ENCODE data around the gene HEPHL1.
"Not testable (repeated sequence)": the region's sequence is repeated elsewhere in the genome, so short reads cannot be mapped to it uniquely, and the experiment has no call there.

The HEPHL1 gene, protein sequence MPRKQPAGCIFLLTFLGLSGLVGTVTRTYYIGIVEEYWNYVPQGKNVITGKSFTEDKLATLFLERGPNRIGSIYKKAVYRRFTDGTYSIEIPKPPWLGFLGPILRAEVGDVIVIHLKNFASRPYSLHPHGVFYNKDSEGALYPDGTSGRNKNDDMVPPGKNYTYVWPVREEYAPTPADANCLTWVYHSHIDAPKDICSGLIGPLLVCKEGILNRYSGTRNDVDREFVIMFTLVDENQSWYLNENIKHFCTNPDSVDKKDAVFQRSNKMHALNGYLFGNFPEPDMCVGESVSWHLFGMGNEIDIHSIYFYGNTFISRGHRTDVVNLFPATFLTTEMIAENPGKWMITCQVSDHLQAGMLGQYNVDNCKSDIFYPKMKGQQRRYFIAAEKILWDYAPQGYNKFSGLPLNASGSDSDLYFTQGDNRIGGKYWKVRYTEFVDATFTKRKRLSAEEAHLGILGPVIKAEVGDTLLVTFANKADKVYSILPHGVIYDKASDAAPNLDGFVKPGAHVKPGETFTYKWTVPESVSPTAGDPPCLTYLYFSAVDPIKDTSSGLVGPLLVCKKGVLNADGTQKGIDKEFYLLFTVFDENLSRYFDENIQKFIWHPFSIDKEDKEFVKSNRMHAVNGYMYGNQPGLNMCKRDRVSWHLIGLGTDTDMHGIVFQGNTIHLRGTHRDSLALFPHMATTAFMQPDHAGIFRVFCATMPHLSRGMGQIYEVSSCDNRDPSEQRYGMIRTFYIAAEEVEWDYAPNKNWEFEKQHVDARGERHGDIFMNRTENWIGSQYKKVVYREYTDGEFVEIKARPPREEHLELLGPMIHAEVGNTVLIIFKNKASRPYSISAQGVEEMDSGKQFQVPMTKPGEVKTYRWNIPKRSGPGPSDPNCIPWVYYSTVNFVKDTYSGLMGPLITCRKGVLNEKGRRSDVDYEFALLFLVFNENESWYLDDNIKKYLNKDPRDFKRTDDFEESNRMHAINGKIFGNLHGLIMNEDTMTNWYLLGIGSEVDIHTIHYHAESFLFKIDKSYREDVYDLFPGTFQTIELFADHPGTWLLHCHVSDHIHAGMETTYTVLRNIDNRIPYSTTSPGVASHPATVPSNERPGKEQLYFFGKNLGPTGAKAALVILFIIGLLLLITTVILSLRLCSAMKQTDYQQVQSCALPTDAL

GRCh38 chr11:94020777-94021481, at the start of gene HEPHL1:
HEPHL1 (plus strand) TSS chr11:94021354; CDS start chr11:94021369, 15 bp downstream.
- DNase-seq = no peak

DNA sequence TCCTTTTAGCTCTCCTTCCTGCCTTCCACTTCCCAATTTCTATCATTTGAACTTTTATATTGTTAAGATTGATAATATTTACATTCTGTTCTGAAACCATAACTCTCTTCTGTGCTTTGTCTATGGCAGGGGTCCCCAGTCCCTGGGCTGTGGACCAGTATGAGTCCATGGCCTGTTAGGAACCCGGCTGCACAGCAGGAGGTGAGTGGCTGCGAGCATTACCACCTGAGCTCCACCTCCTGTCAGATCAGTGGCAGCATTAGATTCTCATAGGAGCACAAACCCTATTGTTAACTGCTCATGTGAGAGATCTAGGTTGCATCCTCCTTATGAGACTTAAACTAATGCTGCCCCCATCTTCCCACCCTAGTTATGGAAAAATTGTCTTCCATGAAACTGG, 48.4 kb upstream of the HEPHL1 start:
- DNase-seq = no peak

DNA sequence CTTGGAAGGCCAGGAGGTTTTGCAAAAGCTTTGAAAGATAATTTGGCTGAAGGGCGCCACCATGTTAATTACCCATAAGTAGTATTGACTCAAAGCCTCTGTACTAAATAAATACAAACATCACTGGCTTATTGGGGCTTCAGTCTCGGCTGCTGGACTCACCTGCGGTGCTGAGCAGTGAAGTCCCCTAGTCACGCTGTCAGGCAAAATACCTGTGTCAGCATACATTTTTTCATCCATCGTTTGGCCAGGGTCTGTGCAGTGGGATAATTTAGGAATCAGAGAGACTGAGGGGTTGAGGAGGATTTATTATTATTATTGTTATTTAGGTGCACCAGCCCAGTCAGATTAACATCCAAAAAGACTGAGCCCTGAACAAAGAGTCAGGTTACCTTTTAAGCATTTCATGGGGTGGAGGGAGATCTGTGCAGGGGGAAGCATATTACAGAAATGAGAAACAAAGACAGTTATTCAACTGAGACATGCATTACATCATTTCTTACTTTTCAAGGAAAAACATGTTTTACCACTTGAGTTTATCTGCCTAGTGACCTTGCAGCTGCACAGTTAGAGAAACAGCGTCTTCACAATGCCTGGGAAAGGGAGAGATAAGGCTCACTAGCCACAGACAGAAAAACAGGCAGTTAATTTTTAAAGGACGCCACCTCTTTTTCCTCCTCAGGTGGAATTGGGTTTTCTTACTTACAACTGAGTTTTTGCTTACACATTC, 47.7 kb upstream of the HEPHL1 start:
- DNase-seq = not testable (repeated sequence)

DNA sequence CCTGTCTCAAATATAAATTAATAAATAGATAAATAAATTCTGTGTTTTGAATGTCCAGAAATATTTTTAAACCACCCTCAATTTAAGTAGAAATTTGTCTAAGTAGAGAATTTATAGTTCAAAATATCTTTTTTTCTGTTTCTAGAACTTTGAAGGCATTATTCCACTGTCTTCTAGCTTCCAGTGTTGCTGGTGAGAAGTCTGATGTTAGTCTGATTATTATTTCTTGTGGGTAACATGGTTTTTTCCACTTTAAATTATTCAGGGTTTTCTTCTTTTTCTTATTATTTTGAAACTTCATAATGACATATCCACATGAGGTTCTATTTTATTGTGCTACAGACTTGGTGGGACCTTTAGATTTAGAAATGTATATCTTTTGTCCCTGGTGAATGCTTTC, 46.4 kb upstream of the HEPHL1 start:
- DNase-seq = no peak

DNA sequence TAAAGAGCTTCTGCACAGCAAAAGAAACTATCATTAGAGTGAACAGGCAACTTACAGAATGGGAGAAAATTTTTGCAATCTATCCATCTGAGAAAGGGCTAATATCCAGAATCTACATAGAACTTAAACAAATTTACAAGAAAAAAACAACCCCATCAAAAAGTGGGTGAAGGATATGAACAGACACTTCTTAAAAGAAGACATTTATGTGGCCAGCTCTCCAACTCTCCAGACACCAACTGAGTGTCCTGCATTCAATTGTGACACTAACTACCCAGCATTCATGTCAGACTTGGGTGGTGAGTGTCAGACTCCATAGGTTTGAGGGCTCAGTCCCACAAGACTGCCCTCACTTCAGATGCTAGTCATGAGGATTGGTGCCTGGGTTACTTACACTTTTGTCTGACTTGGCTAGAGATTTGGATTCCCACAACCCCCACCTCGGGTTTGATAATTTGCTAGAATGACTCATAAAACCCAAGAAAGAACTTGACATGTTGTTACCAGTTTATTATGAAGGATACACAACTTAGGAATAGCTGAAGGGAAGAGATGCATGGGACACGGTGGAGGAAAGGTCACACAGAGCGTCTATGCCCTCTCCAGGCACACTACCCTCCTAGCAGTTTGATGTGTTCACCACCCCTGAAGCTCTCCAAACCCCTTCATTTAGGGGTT, 44.4 kb upstream of the HEPHL1 start:
- DNase-seq = not testable (repeated sequence)

- no peak for DNase-seq
Measured at GRCh38 chr11:93983542-93984195, 37.5 kb upstream of the HEPHL1 start.

DNA sequence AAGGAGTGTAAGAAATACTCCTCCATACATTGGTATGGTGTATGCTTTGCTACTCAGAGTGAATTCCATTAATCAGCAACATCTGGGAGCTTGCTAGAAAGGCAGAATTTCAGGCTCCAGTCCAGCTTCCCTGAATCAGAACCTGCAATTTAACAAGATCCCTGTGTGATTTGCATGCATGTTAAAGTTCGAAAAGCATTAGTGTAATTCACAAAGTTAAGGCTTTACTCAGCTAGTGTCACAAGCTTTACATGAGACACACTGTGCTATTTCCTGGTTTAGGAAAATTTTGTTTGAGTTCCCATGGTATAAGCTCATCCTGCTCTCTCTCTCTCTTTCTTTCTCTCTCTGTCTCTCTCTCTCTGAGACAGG, 37.0 kb upstream of the HEPHL1 start:
- no peak for DNase-seq

DNA sequence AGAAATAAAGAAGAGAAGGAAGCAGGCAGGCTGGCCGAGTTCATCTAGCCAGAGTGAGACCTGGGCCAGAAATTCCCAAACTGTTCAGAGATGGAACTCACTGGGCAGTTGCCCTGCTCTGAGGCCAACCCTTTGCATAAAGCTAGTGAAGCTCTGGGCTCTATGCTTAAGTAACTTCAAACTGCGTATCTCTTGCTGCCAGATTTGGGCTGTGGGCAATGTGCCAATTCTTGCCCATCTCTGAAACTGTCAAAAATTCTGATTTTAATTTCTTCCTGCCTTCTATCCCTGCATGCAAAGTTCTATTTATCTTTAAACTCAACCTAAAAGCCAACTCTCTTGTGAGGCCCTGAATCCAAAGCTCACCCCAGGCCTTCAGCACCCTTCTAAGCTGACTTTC, 36.2 kb upstream of the HEPHL1 start:
- DNase-seq = no peak

- DNase-seq = no peak
Measured at GRCh38 chr11:93986716-93987115, 34.4 kb upstream of the HEPHL1 start.

DNA sequence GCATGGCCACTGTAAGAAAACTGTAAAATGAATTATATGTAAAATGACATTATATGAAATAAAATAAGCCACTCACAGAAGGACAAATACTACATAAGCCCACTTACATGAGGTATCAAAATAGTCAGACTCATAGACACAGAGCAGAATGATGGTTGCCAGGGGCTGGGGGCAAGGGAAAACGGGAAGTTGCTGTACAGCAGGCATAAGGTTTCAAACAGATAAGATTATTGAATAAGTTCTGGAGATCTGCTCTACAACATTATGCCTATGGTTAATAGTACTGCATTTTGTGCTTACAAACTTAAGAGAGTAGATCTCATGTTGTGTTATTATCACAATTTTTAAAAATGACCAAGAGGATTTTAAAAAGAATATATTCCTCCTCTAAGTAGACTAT, 32.7 kb upstream of the HEPHL1 start:
- DNase-seq = no peak

GRCh38 chr11:93988912-93989311, 32.2 kb upstream of the HEPHL1 start:
- no peak for DNase-seq

DNA sequence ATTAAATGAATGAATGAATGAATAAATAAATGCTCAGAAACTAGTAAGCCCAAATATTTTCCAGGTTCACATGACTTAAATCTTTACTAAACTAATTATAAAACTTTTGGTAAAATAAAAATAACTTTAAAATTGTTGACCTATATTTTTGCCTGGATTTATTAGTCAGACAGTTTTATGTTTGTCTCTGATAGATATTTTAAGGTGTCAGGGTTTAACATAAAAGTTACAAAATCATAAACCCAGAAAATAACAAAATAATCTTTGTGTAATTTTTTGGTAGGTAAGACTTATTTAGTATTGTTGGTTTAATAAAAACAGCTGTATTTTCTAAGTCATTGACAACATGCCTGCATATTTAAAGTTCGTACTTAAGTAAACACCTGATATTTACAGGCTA, 27.4 kb upstream of the HEPHL1 start:
- no peak for DNase-seq

DNA sequence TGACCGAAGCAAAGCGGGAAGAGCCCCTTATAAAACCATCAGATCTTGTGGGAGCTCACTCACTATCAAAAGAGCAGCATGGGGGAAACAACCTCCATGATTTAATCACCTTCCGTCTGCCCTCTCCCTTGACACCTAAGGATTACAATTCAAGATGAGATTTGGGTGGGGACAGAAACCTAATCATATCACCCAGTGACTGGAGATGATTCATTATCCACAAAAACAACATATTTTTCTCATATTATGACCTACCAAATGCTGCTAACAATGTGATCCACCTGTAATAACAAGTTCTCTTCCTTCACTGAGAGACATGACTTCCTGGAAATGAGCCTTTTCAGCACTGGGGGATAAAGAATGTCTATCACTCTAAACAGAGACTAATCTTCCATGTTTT, 23.4 kb upstream of the HEPHL1 start:
- no peak for DNase-seq

GRCh38 chr11:94000659-94001058, 20.5 kb upstream of the HEPHL1 start:
- no peak for DNase-seq

DNA sequence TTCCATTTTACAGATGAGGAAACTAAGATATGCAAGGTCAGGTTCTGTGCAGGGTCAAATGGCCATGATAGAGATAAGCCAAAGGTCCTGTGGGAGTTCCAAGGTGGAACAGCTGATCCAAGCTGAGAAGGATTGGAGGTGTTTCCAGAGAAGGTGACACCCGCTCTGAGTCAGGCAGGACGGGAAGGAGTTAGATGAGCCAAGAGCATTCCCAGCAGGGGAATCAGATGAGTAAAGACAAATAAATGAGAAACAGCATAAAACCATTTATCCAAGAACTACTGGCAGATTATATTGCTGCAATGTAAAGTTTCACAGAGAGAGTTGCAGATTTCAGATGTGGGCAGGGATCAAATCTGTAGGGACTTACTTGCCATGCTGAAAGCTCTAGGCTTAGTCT, 18.9 kb upstream of the HEPHL1 start:
- DNase-seq = no peak

- DNase-seq = no peak
Measured at GRCh38 chr11:94007426-94007825, 13.7 kb upstream of the HEPHL1 start.

DNA sequence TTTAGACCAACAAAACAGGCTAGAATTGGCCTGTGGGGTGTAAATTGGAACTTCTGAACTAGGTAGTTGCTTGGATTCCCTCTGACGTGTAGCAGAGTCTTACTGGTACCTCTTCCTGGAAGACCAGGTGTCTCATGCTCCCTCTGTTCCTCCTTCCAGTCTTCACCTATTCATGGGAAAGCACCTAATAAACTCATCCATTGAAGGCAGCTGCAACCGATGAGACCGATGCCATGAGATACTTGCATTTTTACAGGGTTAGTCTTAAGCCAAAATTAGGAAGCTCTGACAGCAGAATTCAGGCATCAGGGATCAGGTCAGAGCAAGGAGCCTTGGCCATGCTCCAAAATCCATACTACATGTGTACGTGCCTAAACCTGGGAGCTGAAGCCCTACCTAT, 13.2 kb upstream of the HEPHL1 start:
- no peak for DNase-seq

DNA sequence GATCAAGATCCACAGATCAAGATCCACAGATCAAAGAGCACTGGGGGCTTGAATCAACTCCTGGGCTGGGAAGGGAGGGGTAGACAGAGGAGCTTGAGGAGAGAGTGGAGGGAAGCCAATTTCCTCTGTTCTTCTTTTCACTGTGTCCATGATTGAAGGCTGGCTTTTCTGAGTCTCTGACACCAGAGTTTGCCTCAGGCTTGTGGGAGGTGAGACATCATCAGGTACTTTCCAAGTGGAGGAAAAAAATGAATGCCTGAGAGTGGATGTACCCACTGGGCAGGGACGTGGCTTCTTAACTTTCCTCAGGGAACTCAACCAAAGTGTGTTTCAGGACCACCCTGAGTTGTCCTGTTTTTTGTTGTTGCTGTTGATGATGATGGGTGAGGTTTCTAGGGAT, 11.0 kb upstream of the HEPHL1 start:
- DNase-seq = no peak

DNA sequence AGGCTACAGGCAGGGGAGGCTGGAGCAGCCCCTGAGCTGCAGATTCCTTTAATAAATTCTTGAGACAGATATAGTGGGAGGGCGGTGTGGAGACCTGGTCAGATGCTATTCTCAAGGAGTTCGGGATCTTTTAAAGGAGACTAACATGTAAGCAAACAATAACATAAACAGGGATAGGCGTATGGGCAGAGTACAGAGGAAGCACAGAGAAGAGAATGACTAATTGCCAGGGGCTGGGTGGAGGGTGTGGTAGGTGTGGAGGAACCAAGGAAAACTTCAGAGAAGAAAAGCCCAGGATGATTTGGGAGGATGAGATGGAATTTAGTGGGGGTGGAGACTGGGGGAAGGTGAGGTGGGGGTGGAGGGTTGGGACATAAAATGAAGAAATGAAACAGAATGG, 9.7 kb upstream of the HEPHL1 start:
- DNase-seq = no peak

- DNase-seq = no peak
Measured at GRCh38 chr11:94017446-94017845, 3.7 kb upstream of the HEPHL1 start.

- no peak for DNase-seq
Measured at GRCh38 chr11:94018721-94019120, 2.4 kb upstream of the HEPHL1 start.
